Stimulated activated effector memory CD8-positive, alpha-beta T cell treated with anti-CD3 and anti-CD28 coated beads, Interleukin-12 subunit alpha, Interleukin-12 subunit beta, amount 100 ng/mL, for 72 hours (primary cell): Measurements from ENCODE around the gene CFAP58.
"Not testable (repeated sequence)": the region's sequence is repeated elsewhere in the genome, so short reads cannot be mapped to it uniquely, and the experiment has no call there.

Experiments used
- ATAC-seq: fragments of 150-1000 bp; cut with Tn5 transposase; 2 replicates; pipeline ENCODE4 v1.10.0; 2021
- DNase-seq, 2 donors: peaks; one replicate each; pipeline ENCODE4 v3.0.0; 2021 to 2022; ENCODE audit warnings: low spot score in 2 of 2
- H3K27ac Mint-ChIP-seq: one replicate; pipeline ENCODE4 v1.8.0; 2022; ENCODE audit warnings: mild to moderate bottlenecking, mixed read lengths
- H3K36me3 Mint-ChIP-seq: one replicate; pipeline ENCODE4 v1.8.0; 2022; ENCODE audit warnings: mild to moderate bottlenecking, mixed read lengths
- H3K4me1 Mint-ChIP-seq: one replicate; pipeline ENCODE4 v1.8.0; 2022; ENCODE audit warnings: mixed read lengths
- H3K4me3 Mint-ChIP-seq: one replicate; pipeline ENCODE4 v1.8.0; 2022; ENCODE audit warnings: mild to moderate bottlenecking, mixed read lengths
- H3K9me3 Mint-ChIP-seq: one replicate; pipeline ENCODE4 v1.8.0; 2022; ENCODE audit warnings: mixed read lengths

Gene CFAP58

GRCh38 chr10:104449391-104449790 lies 95.8 kb downstream of the CFAP58 start:
- no peak overlapping the region for H3K27ac Mint-ChIP-seq
- ATAC-seq = no peak
- H3K4me3 Mint-ChIP-seq = no peak overlapping the region
- DNase-seq = no peak
- H3K36me3 Mint-ChIP-seq = no peaks in the 10 kb centered on the region
- no peaks in the 10 kb centered on the region for H3K9me3 Mint-ChIP-seq
- H3K4me1 Mint-ChIP-seq = no peaks in the 10 kb centered on the region

- H3K4me3 Mint-ChIP-seq = no peak overlapping the region
- H3K4me1 Mint-ChIP-seq = no peaks in the 10 kb centered on the region
- no peaks in the 10 kb centered on the region for H3K9me3 Mint-ChIP-seq
- no peak overlapping the region for H3K27ac Mint-ChIP-seq
- H3K36me3 Mint-ChIP-seq = no peaks in the 10 kb centered on the region
- DNase-seq (no peak), ATAC-seq (no peak)
These were observed 96.9 kb downstream of the CFAP58 start for GRCh38 chr10:104450490-104450889.

- Mint-ChIP-seq H3K4me1 (no peaks in the 10 kb centered on the region), H3K36me3 (no peaks in the 10 kb centered on the region), H3K9me3 (no peaks in the 10 kb centered on the region), H3K27ac (no peak overlapping the region), H3K4me3 (no peak overlapping the region)
- no peak for ATAC-seq
- DNase-seq = no peak
These were observed 97.3 kb downstream of the CFAP58 start for GRCh38 chr10:104450954-104451353.

- ATAC-seq = no peak
- no peak for DNase-seq
- Mint-ChIP-seq H3K9me3 (no peaks in the 10 kb centered on the region), H3K4me3 (no peak overlapping the region), H3K36me3 (no peaks in the 10 kb centered on the region), H3K4me1 (no peaks in the 10 kb centered on the region), H3K27ac (no peak overlapping the region)
These were observed 99.3 kb downstream of the CFAP58 start for GRCh38 chr10:104452977-104453376.

- Mint-ChIP-seq H3K36me3 (no peaks in the 10 kb centered on the region), H3K9me3 (no peaks in the 10 kb centered on the region), H3K27ac (no peak overlapping the region), H3K4me3 (no peak overlapping the region), H3K4me1 (no peaks in the 10 kb centered on the region)
- no peak for DNase-seq
- no peak for ATAC-seq
These were observed 103.3 kb downstream of the CFAP58 start for GRCh38 chr10:104456802-104457542.

- DNase-seq = no peak
- H3K9me3 Mint-ChIP-seq = no peaks in the 10 kb centered on the region
- H3K36me3 Mint-ChIP-seq = no peaks in the 10 kb centered on the region
- H3K4me1 Mint-ChIP-seq = no peaks in the 10 kb centered on the region
- no peak overlapping the region for H3K27ac Mint-ChIP-seq
- H3K4me3 Mint-ChIP-seq = no peak overlapping the region
- no peak for ATAC-seq
These were observed 103.9 kb downstream of the CFAP58 start for GRCh38 chr10:104457543-104457828.

- not testable (repeated sequence) for H3K4me3 Mint-ChIP-seq, H3K27ac Mint-ChIP-seq, H3K36me3 Mint-ChIP-seq, H3K9me3 Mint-ChIP-seq, H3K4me1 Mint-ChIP-seq, DNase-seq, ATAC-seq
These were observed 111.9 kb downstream of the CFAP58 start for GRCh38 chr10:104465575-104465974.

GRCh38 chr10:104468818-104469217 lies 115.2 kb downstream of the CFAP58 start:
- H3K4me1 Mint-ChIP-seq, H3K4me3 Mint-ChIP-seq, ATAC-seq, DNase-seq, H3K9me3 Mint-ChIP-seq, H3K36me3 Mint-ChIP-seq, H3K27ac Mint-ChIP-seq: not testable (repeated sequence)

- Mint-ChIP-seq H3K4me1 (no peaks in the 10 kb centered on the region), H3K4me3 (no peak overlapping the region), H3K9me3 (no peaks in the 10 kb centered on the region), H3K36me3 (no peaks in the 10 kb centered on the region), H3K27ac (no peak overlapping the region)
- no peak for DNase-seq
- no peak for ATAC-seq
These were observed 118.9 kb downstream of the CFAP58 start for GRCh38 chr10:104472505-104472904.

GRCh38 chr10:104472957-104473745 lies 119.5 kb downstream of the CFAP58 start:
- Mint-ChIP-seq H3K9me3 (no peaks in the 10 kb centered on the region), H3K27ac (no peak overlapping the region), H3K4me3 (no peak overlapping the region), H3K4me1 (no peaks in the 10 kb centered on the region), H3K36me3 (no peaks in the 10 kb centered on the region)
- no peak for ATAC-seq
- DNase-seq = no peak

GRCh38 chr10:104478380-104478779 lies 124.7 kb downstream of the CFAP58 start:
- H3K4me3 Mint-ChIP-seq = no peak overlapping the region
- H3K27ac Mint-ChIP-seq = no peak overlapping the region
- H3K4me1 Mint-ChIP-seq = no peaks in the 10 kb centered on the region
- peak; percentile 43 for ATAC-seq
- no peak for DNase-seq
- H3K9me3 Mint-ChIP-seq = no peaks in the 10 kb centered on the region
- no peaks in the 10 kb centered on the region for H3K36me3 Mint-ChIP-seq

GRCh38 chr10:104479906-104480593 lies 126.4 kb downstream of the CFAP58 start:
- Mint-ChIP-seq H3K4me3 (no peak overlapping the region), H3K36me3 (no peaks in the 10 kb centered on the region), H3K4me1 (no peaks in the 10 kb centered on the region), H3K9me3 (no peaks in the 10 kb centered on the region), H3K27ac (no peak overlapping the region)
- no peak for ATAC-seq
- no peak for DNase-seq

GRCh38 chr10:104480797-104481196 lies 127.2 kb downstream of the CFAP58 start:
- ATAC-seq = no peak
- Mint-ChIP-seq H3K36me3 (no peaks in the 10 kb centered on the region), H3K27ac (no peak overlapping the region), H3K4me1 (no peaks in the 10 kb centered on the region), H3K4me3 (no peak overlapping the region), H3K9me3 (no peaks in the 10 kb centered on the region)
- no peak for DNase-seq

- no peak overlapping the region for H3K4me3 Mint-ChIP-seq
- H3K4me1 Mint-ChIP-seq = no peaks in the 10 kb centered on the region
- ATAC-seq (no peak), DNase-seq (no peak)
- no peak overlapping the region for H3K27ac Mint-ChIP-seq
- H3K36me3 Mint-ChIP-seq = no peaks in the 10 kb centered on the region
- H3K9me3 Mint-ChIP-seq = no peaks in the 10 kb centered on the region
These were observed 129.9 kb downstream of the CFAP58 start for GRCh38 chr10:104483582-104483981.

- Mint-ChIP-seq H3K4me3 (no peak overlapping the region), H3K9me3 (no peaks in the 10 kb centered on the region), H3K4me1 (no peaks in the 10 kb centered on the region), H3K27ac (no peak overlapping the region), H3K36me3 (no peaks in the 10 kb centered on the region)
- DNase-seq (no peak), ATAC-seq (no peak)
These were observed 132.0 kb downstream of the CFAP58 start for GRCh38 chr10:104485632-104486031.

- Mint-ChIP-seq H3K4me3 (no peak overlapping the region), H3K4me1 (no peaks in the 10 kb centered on the region), H3K36me3 (no peaks in the 10 kb centered on the region), H3K27ac (no peak overlapping the region), H3K9me3 (no peaks in the 10 kb centered on the region)
- no peak for DNase-seq
- no peak for ATAC-seq
These were observed 133.2 kb downstream of the CFAP58 start for GRCh38 chr10:104486803-104487202.
